ENCODE data around the gene CFAP74. TPM values are rescaled to one million over a fixed set of nuclear protein-coding genes. Genes with fewer than 3 reads are reported as not detected.

Gene CFAP74
- polyA plus RNA-seq, 3 donors = 0.02 to 0.24 (median 0.22) TPM

DNA sequence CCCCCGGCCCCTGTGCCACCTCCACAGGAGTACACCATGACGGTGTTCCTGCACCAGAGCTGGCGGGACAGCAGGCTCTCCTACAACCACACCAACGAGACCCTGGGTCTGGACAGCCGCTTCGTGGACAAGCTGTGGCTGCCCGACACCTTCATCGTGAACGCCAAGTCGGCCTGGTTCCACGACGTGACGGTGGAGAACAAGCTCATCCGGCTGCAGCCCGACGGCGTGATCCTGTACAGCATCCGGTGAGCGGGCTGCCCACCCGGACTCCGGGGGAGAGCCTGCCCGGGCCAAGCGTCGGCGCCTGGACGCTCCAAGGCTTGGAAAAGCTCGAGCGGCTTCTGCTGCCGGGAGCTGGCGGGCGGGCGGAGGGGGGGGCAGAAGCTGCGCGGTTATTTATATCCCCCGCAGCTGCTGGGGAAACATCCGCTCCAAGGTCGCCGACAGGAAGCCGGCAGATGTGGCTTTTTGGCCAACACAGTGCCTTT lies 21.9 kb upstream of the CFAP74 start:
- no peak overlapping the region for H3K27ac ChIP-seq (ENCODE audit: low read depth, low read length)
- 29 to 57% (median 41%) methylated on average over 39 of the region's 39 CpGs for WGBS, 3 donors

GRCh38 chr1:2024887-2025286 lies 21.3 kb upstream of the CFAP74 start:
- 82 to 90% (median 88%) methylated on average over 18 of the region's 18 CpGs for WGBS, 3 donors

GRCh38 chr1:2024451-2024850 lies 20.9 kb upstream of the CFAP74 start:
- WGBS, 3 donors = 83 to 89% (median 84%) methylated on average over 10 of the region's 10 CpGs
- no peak overlapping the region for H3K27ac ChIP-seq (ENCODE audit: low read depth, low read length)

More at GRCh38 chr1:2024887-2025286, 21.3 kb upstream of the CFAP74 start:
- no peak overlapping the region for H3K27ac ChIP-seq (ENCODE audit: low read depth, low read length)

GRCh38 chr1:2023187-2023586 lies 19.6 kb upstream of the CFAP74 start:
- WGBS, 3 donors = 72 to 86% (median 81%) methylated on average over 8 to 9 of the region's 9 CpGs

GRCh38 chr1:2022063-2022770 lies 18.6 kb upstream of the CFAP74 start:
- WGBS, 3 donors = 67 to 69% (median 69%) methylated on average over 21 of the region's 21 CpGs
- no peak overlapping the region for H3K27ac ChIP-seq (ENCODE audit: low read depth, low read length)

More at GRCh38 chr1:2023187-2023586, 19.6 kb upstream of the CFAP74 start:
- H3K27ac ChIP-seq (ENCODE audit: low read depth, low read length) = no peak overlapping the region

- no peak overlapping the region for H3K27ac ChIP-seq (ENCODE audit: low read depth, low read length)
- 81 to 90% (median 85%) methylated on average over 25 of the region's 25 CpGs for WGBS, 3 donors
These were observed 18.0 kb upstream of the CFAP74 start for GRCh38 chr1:2021550-2021949.

DNA sequence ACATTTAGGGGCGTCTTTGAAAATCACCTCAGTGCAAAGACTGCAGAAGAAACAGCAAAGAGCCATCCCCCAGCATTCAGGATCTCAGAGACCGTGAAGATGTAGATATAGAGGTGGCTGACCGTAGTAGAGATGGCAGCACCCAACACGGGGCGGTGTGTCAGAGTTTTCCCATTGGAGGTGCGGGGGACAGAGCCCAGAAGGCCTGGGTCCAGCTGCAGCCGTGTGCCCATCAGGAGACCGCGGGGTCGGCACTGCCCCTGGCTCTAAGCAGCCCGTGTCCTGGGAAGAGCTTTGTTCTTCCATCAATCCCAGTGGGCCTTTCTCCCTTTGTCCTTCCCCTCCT lies 16.7 kb upstream of the CFAP74 start:
- H3K27ac ChIP-seq (ENCODE audit: low read depth, low read length) = no peak overlapping the region
- WGBS, 3 donors = 75 to 81% (median 80%) methylated on average over 11 of the region's 11 CpGs

GRCh38 chr1:2019571-2020309 lies 16.2 kb upstream of the CFAP74 start:
- WGBS, 3 donors = 12 to 18% (median 14%) methylated on average over 36 to 61 of the region's 61 CpGs
- no peak overlapping the region for H3K27ac ChIP-seq (ENCODE audit: low read depth, low read length)

GRCh38 chr1:2019172-2019543 lies 15.6 kb upstream of the CFAP74 start, which contains the start of gene GABRD:
Gene GABRD, plus strand, starts transcription at chr1:2019345. Its CDS starts 79 bp downstream, at chr1:2019424.
- no peak within 1 kb of the TSS for H3K27ac ChIP-seq (ENCODE audit: low read depth, low read length)
- WGBS, 3 donors = 1% methylated on average over 19 to 45 of the region's 60 CpGs; no CpG with 5 or more reads in 1 of the 3 donors

DNA sequence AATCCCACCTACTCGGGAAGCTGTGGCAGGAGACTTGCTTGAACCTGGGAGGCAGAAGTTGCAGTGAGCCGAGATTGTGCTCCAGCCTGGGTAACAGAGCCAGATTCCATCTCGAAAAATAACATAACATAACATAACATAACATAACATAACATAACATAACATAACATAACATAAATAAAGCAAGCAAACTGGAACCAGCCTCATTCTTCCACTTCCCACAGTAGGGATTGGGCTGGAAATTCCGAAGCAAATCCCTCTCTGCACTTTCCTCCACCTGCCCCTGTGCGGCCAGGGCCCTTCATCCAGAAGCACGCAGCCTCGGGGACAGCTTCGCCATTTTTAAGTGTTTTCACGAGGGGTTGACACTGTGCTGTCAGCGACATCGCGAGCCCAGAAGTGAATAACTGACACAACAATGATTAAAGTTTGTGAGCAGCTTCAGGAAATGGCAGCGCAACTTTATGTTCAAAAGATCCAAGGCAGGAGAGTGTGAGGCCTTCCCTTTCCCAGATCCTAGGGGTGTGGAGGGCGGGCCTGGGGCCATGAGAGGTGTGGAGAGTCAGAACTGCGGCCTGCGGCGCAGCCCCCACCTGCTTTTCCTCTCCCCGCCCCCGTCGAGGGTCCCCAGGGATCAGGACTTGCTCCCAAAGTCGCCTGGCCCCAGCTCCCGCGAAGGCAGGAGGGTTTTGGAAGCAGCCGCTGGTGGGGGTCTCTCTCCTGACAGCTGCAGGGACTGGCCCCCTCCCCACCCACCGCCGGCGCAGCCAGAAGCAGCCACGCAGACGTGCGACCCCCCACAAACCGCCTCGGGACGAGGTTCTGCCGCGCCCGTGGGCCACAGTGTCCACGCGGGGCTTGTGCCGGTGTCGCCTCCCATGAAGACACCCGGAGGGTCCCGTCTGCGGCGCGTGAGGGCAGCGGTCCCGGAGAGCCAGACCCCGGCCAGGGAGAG lies 14.9 kb upstream of the CFAP74 start:
- H3K27ac ChIP-seq (ENCODE audit: low read depth, low read length) = no peak overlapping the region
- 13 to 17% (median 16%) methylated on average over 41 to 48 of the region's 48 CpGs for WGBS, 3 donors

DNA sequence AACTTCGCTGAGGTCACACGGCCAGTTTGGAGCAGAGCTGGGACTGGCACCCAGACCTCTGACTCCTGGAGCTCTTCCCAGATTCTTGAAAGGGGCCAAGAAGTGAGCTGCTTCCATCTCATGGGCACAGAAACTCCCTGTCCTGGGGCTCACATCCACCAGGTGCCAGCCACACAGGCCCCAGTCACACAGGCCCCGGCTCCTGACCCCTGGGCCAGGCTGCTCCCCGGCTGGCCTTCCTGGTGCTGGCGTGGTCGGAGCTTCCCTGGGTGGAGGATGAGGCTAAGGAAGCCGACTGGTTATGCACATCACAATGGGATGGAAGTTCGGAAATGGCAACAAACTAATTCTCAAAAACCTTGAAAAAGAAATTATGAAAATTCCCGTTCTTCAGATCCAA lies 12.5 kb upstream of the CFAP74 start:
- WGBS, 3 donors = 69 to 80% (median 77%) methylated on average over 9 of the region's 9 CpGs
- H3K27ac ChIP-seq (ENCODE audit: low read depth, low read length) = no peak overlapping the region

DNA sequence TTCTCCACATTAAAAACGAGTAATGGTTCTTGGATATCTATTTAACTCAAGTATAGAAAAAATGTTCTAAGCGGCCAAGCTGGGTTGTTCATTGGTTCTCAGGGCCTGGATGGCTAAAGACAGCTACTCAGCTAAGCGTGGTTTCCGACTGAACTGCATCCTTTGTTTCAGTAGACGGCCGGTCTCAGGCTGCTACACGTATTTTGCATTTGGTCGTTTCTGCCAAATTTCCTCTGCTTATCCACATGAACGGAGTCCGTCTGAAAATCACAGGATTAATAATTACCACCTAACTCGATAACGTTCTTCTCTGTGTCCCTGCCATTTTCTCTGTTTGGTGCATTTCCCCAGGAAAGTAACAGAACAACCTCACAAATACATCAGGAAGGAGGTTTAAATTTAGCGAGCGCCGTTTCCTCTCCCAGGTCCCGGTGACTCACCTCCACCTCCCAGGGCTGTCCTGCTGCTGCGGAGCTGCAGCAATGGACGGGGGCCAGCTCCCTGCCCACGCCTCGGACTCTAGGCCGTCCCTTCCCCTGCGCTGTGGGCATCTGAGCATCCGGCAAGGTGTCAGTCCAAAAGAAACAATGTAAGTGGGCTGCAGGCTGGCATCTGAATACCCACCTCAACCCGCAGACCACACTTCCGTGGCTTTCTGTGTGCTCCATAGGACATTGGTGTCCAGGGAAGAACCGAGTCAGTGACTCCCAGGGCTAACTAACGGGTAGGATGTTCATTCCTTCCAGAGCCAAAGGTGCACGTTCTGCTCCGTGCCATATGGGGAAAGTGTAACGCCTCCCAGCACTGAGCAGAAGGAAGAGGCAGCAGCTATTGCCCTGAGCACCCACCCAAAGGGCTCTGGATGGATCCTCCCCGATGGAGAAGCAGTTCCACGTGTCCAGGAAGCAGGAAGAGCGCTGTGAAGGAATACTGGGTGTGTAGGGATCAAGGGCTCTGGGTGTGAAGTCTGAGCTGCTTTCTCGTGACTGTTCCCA lies 11.5 kb upstream of the CFAP74 start:
- whole genome bisulfite sequencing, 3 donors = 52 to 56% (median 53%) methylated on average over 34 of the region's 34 CpGs
- no peak overlapping the region for H3K27ac ChIP-seq (ENCODE audit: low read depth, low read length)

DNA sequence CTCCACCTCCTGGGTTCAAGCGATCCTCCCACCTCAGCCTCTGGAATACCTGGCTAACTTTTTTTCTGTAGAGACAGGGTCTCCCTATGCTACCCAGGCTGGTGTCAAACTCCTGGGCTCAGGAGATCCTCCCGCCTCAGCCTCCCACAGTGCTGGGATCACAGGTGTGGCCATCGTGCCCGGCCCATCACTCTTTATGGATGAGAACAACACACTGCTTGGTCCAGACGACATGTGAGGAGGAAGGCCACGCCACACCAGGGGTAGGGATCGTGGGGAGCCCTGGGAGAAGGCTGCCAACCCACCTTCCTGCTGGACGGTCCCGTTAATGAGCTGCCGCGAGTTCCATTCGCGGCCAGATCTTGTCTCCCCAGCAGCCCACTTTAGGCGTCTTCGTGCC lies 10.6 kb upstream of the CFAP74 start:
- 73 to 82% (median 76%) methylated on average over 15 of the region's 15 CpGs for WGBS, 3 donors
- H3K27ac ChIP-seq (ENCODE audit: low read depth, low read length) = no peak overlapping the region

- WGBS, 3 donors = 77 to 86% (median 79%) methylated on average over 27 of the region's 27 CpGs
- no peak overlapping the region for H3K27ac ChIP-seq (ENCODE audit: low read depth, low read length)
These were observed 5.8 kb upstream of the CFAP74 start for GRCh38 chr1:2009101-2010053.

DNA sequence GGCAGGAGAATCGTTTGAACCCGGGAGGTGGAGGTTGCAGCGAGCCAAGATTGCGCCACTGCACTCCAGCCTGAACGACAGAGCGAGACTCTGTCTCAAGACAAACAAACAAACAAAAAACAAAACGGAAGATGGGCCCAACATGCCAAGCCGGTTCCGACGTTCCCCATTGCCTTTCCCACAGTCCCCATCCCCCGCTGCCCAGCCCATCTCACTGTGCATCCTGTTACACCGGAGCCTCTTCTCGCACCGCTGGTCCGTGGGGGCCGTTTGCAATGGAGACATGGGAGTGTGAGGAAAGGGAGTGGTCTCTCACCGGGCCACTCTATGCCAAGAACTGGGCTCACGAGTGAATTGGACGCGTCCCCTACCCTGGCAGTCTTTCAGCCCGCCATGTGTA lies 1.3 kb upstream of the CFAP74 start:
- WGBS, 3 donors = 69 to 73% (median 70%) methylated on average over 21 of the region's 21 CpGs
- no peak overlapping the region for H3K27ac ChIP-seq (ENCODE audit: low read depth, low read length)

- 66 to 79% (median 79%) methylated on average over 13 of the region's 13 CpGs for WGBS, 3 donors
These were observed 1.7 kb downstream of the CFAP74 start for GRCh38 chr1:2001773-2002411.

More at GRCh38 chr1:2001773-2002411, 1.7 kb downstream of the CFAP74 start:
- no peak overlapping the region for H3K27ac ChIP-seq (ENCODE audit: low read depth, low read length)

Measured in adipose tissue (tissue), 3 donors.